DND-41 (cell line): ENCODE data around the gene PIN1.

Experiments
- EZH2 ChIP-seq: IDR thresholded peaks from 3 replicates; pipeline ENCODE4 v1.6.1; 2012; ENCODE audit warnings: borderline replicate concordance, low read depth, mild to moderate bottlenecking, moderate library complexity, low read length, inconsistent platforms; ENCODE audit not compliant: severe bottlenecking
- TF ChIP-seq, protein P1 (sequence below): IDR thresholded peaks from 2 replicates; pipeline ENCODE4 v1.5.1; 2012; ENCODE audit warnings: borderline replicate concordance, low read length, moderate library complexity, mild to moderate bottlenecking; ENCODE audit not compliant: poor library complexity, severe bottlenecking; ENCODE audit errors: extremely low read depth

DNA sequence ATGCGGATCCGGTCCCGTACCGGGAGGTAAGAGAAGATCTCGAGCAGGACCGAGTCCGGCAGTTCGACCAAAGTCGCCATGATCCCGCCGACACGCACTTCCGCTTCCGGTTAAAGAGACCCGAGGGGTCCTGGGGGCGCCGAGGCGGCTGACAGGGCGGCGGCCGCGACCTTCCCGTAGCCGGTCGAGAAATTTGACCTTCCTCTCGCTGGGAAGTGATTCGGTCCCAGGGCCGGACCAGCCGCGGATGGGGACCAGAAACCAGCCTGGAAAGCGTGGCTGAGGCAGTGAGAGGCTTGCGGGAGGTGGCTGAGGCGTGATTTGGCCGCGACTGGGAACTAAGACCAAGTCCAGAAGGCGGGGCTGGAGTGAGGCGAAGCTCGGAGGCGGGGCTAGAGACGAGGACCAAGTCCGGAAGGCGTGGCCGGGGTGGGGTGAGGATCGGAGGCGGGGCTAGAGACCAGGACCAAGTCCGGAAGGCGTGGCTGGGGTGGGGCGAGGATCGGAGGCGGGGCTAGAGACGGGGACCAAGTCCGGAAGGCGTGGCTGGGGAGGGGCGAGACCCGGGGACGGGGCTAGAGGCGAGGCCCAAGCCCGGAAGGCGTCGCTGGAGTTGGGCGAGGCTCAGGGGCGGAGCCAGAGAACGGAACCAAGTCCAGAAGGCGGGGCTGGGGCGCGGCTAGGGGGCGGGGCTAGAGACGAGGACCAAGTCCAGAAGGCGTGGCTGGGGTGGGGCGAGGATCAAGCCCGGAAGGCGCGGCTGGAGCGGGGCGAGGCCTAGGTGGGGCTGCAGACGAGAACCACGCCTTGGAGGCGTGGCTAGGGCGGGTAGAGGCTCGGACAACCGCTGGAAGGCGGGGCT, 16.2 kb upstream of the PIN1 start, which contains the start of gene FBXL12:
- TF ChIP-seq, protein P1, sequence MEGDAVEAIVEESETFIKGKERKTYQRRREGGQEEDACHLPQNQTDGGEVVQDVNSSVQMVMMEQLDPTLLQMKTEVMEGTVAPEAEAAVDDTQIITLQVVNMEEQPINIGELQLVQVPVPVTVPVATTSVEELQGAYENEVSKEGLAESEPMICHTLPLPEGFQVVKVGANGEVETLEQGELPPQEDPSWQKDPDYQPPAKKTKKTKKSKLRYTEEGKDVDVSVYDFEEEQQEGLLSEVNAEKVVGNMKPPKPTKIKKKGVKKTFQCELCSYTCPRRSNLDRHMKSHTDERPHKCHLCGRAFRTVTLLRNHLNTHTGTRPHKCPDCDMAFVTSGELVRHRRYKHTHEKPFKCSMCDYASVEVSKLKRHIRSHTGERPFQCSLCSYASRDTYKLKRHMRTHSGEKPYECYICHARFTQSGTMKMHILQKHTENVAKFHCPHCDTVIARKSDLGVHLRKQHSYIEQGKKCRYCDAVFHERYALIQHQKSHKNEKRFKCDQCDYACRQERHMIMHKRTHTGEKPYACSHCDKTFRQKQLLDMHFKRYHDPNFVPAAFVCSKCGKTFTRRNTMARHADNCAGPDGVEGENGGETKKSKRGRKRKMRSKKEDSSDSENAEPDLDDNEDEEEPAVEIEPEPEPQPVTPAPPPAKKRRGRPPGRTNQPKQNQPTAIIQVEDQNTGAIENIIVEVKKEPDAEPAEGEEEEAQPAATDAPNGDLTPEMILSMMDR = no peak
- TF ChIP-seq EZH2 = no peak
